GM21619 (cell line): ENCODE data around the gene SYNC.

ENCODE experiments used
- ATAC-seq: cut with Tn5 transposase; IDR thresholded peaks from one replicate; pipeline ENCODE4 v1.9.1; 2021; ENCODE audit not compliant: unreplicated experiment

Gene SYNC

GRCh38 chr1:32702599-32703478, at the start of gene SYNC:
Gene SYNC, minus strand, starts transcription at chr1:32702770. Its CDS starts 110 bp downstream, at chr1:32702660.
- ATAC-seq: no peak

GRCh38 chr1:32749771-32750170, 47.2 kb upstream of the SYNC start:
- no peak for ATAC-seq

GRCh38 chr1:32749332-32749731, 46.8 kb upstream of the SYNC start:
- ATAC-seq: no peak

- ATAC-seq: no peak
Observed at GRCh38 chr1:32748926-32749325, 46.4 kb upstream of the SYNC start.

- ATAC-seq: no peak
Observed at GRCh38 chr1:32748348-32748747, 45.8 kb upstream of the SYNC start.

GRCh38 chr1:32746130-32746529, 43.6 kb upstream of the SYNC start:
- ATAC-seq: no peak

- no peak for ATAC-seq
Observed at GRCh38 chr1:32744071-32744425, 41.5 kb upstream of the SYNC start.

- ATAC-seq: no peak
Observed at GRCh38 chr1:32743380-32744070, 41.0 kb upstream of the SYNC start.

GRCh38 chr1:32742956-32743355, 40.4 kb upstream of the SYNC start:
- no peak for ATAC-seq

GRCh38 chr1:32742199-32742947, 39.8 kb upstream of the SYNC start:
- ATAC-seq: no peak

GRCh38 chr1:32741413-32742198, 39.0 kb upstream of the SYNC start:
- no peak for ATAC-seq

- ATAC-seq: no peak
Observed at GRCh38 chr1:32741059-32741412, 38.5 kb upstream of the SYNC start.

GRCh38 chr1:32736812-32737791, 34.5 kb upstream of the SYNC start:
- ATAC-seq: no peak

- ATAC-seq: no peak
Observed at GRCh38 chr1:32733582-32734321, 31.2 kb upstream of the SYNC start.

GRCh38 chr1:32729254-32730046, 26.9 kb upstream of the SYNC start:
- no peak for ATAC-seq

- no peak for ATAC-seq
Observed at GRCh38 chr1:32728413-32729077, 26.0 kb upstream of the SYNC start.

GRCh38 chr1:32727876-32728275, 25.3 kb upstream of the SYNC start:
- ATAC-seq: no peak

- no peak for ATAC-seq
Observed at GRCh38 chr1:32725615-32725982, 23.0 kb upstream of the SYNC start.
